Measurements from ENCODE around the gene CEND1. TPM values are rescaled to one million over a fixed set of nuclear protein-coding genes. Genes with fewer than 3 reads are reported as not detected.

CEND1 gene
- 2.9 and 3.6 TPM in 2 replicates for polyA plus RNA-seq (2012; rRNA removed)
- 2.0 and 3.0 TPM in 2 replicates for polyA plus RNA-seq (2012; cell fraction: cytosol; rRNA removed)
- 3.6 and 5.8 TPM in 2 replicates for polyA plus RNA-seq (2012; cell fraction: nucleus; rRNA removed)

- no peak within 1 kb of the TSS for H2AFZ ChIP-seq (ENCODE audit: low read depth)
- H4K20me1 ChIP-seq (ENCODE audit: insufficient read depth), result no peaks in the 10 kb centered on the region
- peaks cover 0 to 32% of the 10 kb centered on the region in 2 experiments for H3K36me3 ChIP-seq (replicated peaks in 1 of 2; ENCODE audit: control insufficient read depth in 1 of 2, insufficient read depth in 2 of 2, low read length in 1 of 2)
- ChIA-PET POLR2A (interaction anchor here (0.6 to 3.2 kb wide), 5 partner anchors 14 to 958 kb away, joined by 3 to 18 read pairs (median 5); partner anchors contain the start of genes GATD1, PNPLA2 and RPLP2), CTCF (interaction anchor here (0.6 to 1.0 kb wide), 3 partner anchors 15 to 261 kb away, joined by 3 to 4 read pairs (median 3); partner anchors contain the start of gene PIDD1)
- WGBS (ENCODE audit: low lambda C conversion rate), result 3% methylated on average over 10 of the region's 44 CpGs
- peaks cover 4% of the 10 kb centered on the region for H3F3A ChIP-seq (replicated peaks; ENCODE audit: insufficient read depth)
- H3K4me2 ChIP-seq, result peak within 1 kb of the TSS; percentile 85
- TF ChIP-seq CHD2 (IDR thresholded peaks at IDR 0.05; ENCODE audit: low read length, partially characterized antibody) (peak; percentile 49), TCF12 (IDR thresholded peaks at IDR 0.05) (no peak), SIN3A (IDR thresholded peaks at IDR 0.05; ENCODE audit: borderline replicate concordance, low read depth, low read length) (peak; percentile 40; the same call in 1 of the 2 replicates), RCOR1 (IDR thresholded peaks at IDR 0.05; ENCODE audit: low read length) (peak; percentile 56; the same call in 1 of the 2 replicates), NRF1 (IDR thresholded peaks at IDR 0.05; ENCODE audit: low read depth, low read length) (no peak), POLR2AphosphoS5 (IDR thresholded peaks at IDR 0.05; ENCODE audit: low read depth, low read length) (0 out of 2 replicates have a peak, but pooled peaks have one; percentile 13), FOXM1 (IDR thresholded peaks at IDR 0.05; ENCODE audit: low read depth) (no peak), TEAD4 (IDR thresholded peaks at IDR 0.05; ENCODE audit: borderline replicate concordance, insufficient read depth) (no peak)
- TF ChIP-seq, protein P1, sequence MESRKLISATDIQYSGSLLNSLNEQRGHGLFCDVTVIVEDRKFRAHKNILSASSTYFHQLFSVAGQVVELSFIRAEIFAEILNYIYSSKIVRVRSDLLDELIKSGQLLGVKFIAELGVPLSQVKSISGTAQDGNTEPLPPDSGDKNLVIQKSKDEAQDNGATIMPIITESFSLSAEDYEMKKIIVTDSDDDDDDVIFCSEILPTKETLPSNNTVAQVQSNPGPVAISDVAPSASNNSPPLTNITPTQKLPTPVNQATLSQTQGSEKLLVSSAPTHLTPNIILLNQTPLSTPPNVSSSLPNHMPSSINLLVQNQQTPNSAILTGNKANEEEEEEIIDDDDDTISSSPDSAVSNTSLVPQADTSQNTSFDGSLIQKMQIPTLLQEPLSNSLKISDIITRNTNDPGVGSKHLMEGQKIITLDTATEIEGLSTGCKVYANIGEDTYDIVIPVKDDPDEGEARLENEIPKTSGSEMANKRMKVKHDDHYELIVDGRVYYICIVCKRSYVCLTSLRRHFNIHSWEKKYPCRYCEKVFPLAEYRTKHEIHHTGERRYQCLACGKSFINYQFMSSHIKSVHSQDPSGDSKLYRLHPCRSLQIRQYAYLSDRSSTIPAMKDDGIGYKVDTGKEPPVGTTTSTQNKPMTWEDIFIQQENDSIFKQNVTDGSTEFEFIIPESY (IDR thresholded peaks at IDR 0.05; ENCODE audit: borderline replicate concordance, low read depth), result no peak
- peak within 1 kb of the TSS; percentile 58 to 67 for H3K4me3 ChIP-seq (ENCODE audit: low read depth in 2 of 2, low read length in 1 of 2)
- peak within 1 kb of the TSS; percentile 33; the same call in 1 of the 2 replicates for H3K9ac ChIP-seq
- H3K9me2 ChIP-seq, result no peaks in the 10 kb centered on the region
- H3K4me1 ChIP-seq (ENCODE audit: control insufficient read depth in 1 of 2, insufficient read depth in 2 of 2, low read depth in 1 of 2, low read length in 1 of 2), result peaks cover 0 to 27% of the 10 kb centered on the region in 2 experiments; a peak in 1 of 4 replicates
- H3K27ac ChIP-seq (ENCODE audit: low read depth in 2 of 2, low read length in 1 of 2), result peak within 1 kb of the TSS; percentile 41 to 66; a peak in 3 of 4 replicates
- H3K27me3 ChIP-seq (ENCODE audit: insufficient read depth), result no peaks in the 10 kb centered on the region
- H3K9me3 ChIP-seq, result no peaks in the 10 kb centered on the region
- H3K79me2 ChIP-seq (ENCODE audit: insufficient read depth), result peaks cover 3% of the 10 kb centered on the region; the same call in 1 of the 2 replicates
- peak; percentile 95 for DNase-seq
These were observed at the start of gene CEND1 for GRCh38 chr11:789943-790342. Gene CEND1, minus strand, starts transcription at chr11:790090. Its CDS starts 1,514 bp downstream, at chr11:788576.

DNA sequence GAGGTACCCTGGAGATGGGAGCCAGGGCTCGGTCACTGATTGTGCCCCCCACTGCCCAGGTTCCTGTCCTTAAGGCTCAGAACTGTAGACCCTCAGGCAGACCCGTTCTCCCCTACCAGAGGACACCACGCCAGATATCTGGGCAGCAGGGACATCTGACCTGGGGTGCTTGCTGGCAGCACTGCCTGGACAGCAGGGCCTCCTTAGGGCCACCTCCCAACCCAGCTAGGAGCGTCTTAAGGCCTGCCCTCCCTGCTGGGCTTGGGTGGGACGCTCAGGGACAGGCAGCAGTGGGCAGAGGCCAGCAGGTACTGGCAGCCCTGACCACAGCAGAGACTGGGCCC, 49.4 kb upstream of the CEND1 start:
- H3K4me2 ChIP-seq, result no peak overlapping the region
- TF ChIP-seq JUND (IDR thresholded peaks at IDR 0.05) (peak; percentile 5; the same call in 1 of the 2 replicates), RCOR1 (IDR thresholded peaks at IDR 0.05; ENCODE audit: low read length) (no peak), ELF1 (IDR thresholded peaks at IDR 0.05) (no peak), GATA2 (CRISPR knock-in tag; IDR thresholded peaks at IDR 0.05) (no peak), CHD2 (IDR thresholded peaks at IDR 0.05; ENCODE audit: low read length, partially characterized antibody) (no peak), FOXJ3 (CRISPR knock-in tag; IDR thresholded peaks at IDR 0.05) (no peak), PBX3 (IDR thresholded peaks at IDR 0.05) (0 out of 2 replicates have a peak, but pooled peaks have one; percentile 5), TCF12 (IDR thresholded peaks at IDR 0.05) (no peak), YY1 (IDR thresholded peaks at IDR 0.05; ENCODE audit: low read depth) (no peak), POLR2AphosphoS5 (IDR thresholded peaks at IDR 0.05; ENCODE audit: low read depth, low read length) (peak; percentile 65; the same call in 1 of the 2 replicates)
- no peaks in the 10 kb centered on the region for H3K9me3 ChIP-seq
- peaks cover 69% of the 10 kb centered on the region for H4K20me1 ChIP-seq (ENCODE audit: insufficient read depth)
- no peak overlapping the region for H2AFZ ChIP-seq (ENCODE audit: low read depth)
- no peak for DNase-seq
- POLR2A ChIA-PET, result interaction anchor here (2.0 kb wide), 1 partner anchor 20 kb away, joined by 7 read pairs; the partner anchor contains the start of gene PNPLA2
- no peak overlapping the region for H3K4me3 ChIP-seq (ENCODE audit: low read depth in 2 of 2, low read length in 1 of 2)
- peaks cover 24 to 45% of the 10 kb centered on the region in 2 experiments for H3K36me3 ChIP-seq (replicated peaks in 1 of 2; ENCODE audit: control insufficient read depth in 1 of 2, insufficient read depth in 2 of 2, low read length in 1 of 2)
- 0 out of 4 replicates have a peak overlapping the region, but pooled peaks of 1 of the 2 experiments have one; percentile 22 for H3K27ac ChIP-seq (ENCODE audit: low read depth in 2 of 2, low read length in 1 of 2)
- H3K9ac ChIP-seq, result no peak overlapping the region
- H3K27me3 ChIP-seq (ENCODE audit: insufficient read depth), result no peaks in the 10 kb centered on the region
- 90% methylated on average over 2 of the region's 5 CpGs for WGBS (ENCODE audit: low lambda C conversion rate)
- CTCF ChIA-PET, result interaction anchor here (0.6 to 3.8 kb wide), 3 partner anchors 9 to 20 kb away, joined by 3 to 21 read pairs (median 4); partner anchors contain the start of gene PNPLA2
- peaks cover 78% of the 10 kb centered on the region for H3K79me2 ChIP-seq (ENCODE audit: insufficient read depth)
- peaks cover 3 to 32% of the 10 kb centered on the region in 2 experiments; a peak in 2 of 4 replicates for H3K4me1 ChIP-seq (ENCODE audit: control insufficient read depth in 1 of 2, insufficient read depth in 2 of 2, low read depth in 1 of 2, low read length in 1 of 2)
- H3F3A ChIP-seq (replicated peaks; ENCODE audit: insufficient read depth), result peaks cover 47% of the 10 kb centered on the region
- no peaks in the 10 kb centered on the region for H3K9me2 ChIP-seq
